ENCODE results near the gene MYRFL.

The MYRFL gene

DNA sequence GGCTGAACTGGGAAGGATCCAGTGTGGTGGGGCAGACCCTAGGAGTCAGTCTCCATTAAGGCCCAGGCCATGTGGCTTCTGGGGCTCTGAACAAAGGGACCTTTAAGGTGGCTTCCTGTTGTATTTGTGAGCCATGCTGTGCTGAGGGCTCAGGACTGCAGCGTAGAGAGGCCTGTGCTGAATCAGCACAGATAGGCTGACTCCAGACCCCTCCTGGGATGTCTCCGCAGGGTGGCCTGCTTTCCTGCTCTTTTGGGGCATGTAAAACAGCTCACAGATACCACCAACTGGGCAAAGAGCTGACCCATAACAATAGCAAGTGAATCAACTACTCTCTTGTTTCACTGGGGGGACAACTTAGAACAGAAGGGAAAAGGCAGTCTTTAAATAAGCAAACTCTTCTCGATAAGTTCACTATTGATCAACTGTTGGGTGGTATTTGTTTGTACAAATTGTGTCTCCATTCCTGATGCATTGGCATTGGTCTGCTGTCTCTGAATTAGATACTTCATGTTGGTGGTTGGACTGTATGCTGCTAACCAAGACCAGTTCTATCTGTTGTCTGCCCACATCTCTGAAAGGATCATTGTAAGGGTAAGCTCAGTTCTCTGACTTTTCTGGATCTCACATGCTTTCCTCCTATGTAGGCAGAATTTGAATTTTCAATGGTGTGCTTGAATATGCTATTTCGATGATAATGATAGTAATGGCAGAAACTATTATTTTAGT lies 71.8 kb downstream of the MYRFL start:
- DNase-seq = no peak

DNA sequence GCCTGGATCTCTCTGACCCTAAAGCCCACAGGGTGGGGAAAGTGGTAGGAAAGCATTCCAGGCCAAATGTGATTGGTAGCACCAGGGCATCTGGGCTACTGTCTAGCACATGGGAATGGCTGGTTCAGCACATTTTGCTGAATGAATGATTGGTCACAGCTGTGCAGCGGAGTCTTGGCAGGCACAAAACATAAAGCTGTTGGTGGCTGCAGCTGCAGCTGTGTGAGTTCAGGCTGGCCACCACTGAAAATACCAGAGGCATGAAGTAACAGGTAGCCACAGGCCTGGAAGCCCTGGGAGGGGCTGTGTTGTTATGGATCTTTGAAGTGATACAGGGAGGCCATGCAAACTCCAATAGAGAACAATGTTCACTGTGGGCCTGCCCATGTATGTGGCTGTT lies 72.7 kb downstream of the MYRFL start:
- DNase-seq = peak in 23 of 56 donors; percentile 2 to 54 (median 30)

DNA sequence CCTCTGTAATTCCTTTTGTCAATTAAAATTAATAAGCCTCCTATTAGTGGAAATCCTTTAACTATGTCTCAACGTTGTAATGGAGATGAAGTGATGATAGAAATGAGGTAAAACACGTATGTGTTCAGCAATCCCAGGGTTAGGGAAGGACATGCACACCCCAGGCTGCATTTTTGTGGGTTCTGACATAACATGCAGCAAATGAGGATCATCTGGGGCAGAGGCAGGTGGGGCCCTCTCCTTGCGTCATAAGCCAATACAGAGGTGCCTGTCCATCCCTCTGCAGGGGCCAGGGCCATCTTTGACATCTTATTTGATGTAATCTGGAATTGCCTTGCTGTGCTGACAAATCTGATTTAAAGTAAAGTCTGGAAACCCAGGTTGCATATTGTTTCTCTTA lies 73.2 kb downstream of the MYRFL start:
- no peak for DNase-seq

DNA sequence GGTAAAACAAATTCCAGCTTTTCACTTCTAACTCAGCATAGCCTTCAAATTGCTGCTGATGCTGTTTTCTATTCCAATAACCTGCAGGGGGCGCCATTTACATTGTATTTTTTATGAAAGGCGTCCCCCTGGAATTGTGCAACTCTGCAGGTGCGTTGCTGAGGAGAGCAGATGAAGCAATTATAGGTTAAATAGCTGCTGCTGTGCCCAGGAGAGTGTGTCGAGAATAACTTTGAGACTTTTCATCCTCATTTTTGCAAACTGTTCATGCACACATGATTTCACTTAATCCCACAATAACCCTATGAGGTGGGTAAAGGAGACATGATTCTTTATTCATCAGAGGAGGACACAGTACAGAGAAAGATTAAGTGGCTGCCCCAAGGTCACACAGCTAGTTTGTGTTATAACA lies 75.7 kb downstream of the MYRFL start:
- peak in 46 of 56 donors; percentile 3 to 92 (median 43) for DNase-seq

DNA sequence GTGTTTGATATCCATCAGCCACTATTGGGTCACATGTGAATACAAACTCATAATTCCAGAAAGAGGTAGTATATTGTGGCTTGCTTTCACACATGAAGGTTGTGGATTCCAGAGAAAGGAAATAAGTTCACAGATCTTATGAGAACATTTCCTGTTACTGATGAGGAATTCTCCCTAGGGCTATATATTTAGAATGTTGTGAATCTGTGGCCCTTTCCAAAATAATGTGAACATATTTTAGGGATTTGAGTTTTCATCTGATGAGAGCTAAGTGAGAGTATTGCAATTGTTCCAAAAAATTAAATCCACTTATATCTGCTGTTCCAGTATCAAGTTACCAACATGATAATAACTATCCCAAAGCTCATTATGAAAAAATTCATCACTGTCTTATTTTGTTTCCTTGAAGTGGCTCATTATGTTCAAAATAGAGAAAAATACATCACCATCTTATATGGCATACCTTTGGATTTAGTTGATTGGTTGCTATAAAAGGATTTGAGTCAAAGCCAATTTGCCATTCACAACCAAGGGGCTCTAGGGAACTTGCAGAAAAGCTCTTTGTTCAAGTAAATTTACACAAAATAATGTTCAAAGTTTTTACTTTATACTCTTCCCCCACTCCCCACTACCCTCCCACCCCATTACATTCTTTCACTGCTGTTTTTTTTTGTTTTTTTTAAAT lies 76.3 kb downstream of the MYRFL start:
- DNase-seq = no peak

DNA sequence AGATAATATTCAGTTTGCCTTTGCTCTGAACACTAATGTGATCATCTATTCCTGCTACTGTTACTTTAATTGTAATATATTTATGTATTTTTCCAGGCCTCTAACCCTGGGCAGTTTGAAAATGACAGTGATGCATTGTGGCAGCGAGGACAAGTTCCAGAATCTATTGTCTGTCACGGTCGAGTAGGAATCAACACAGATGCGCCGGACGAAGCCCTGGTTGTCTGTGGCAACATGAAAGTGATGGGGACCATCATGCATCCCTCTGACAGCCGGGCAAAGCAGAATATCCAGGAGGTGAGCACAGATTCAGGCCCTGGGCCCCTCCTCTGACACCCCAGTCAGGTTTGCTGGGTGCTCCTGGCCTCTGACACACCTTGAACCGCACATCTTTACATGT lies 78.5 kb downstream of the MYRFL start:
- no peak for DNase-seq

DNA sequence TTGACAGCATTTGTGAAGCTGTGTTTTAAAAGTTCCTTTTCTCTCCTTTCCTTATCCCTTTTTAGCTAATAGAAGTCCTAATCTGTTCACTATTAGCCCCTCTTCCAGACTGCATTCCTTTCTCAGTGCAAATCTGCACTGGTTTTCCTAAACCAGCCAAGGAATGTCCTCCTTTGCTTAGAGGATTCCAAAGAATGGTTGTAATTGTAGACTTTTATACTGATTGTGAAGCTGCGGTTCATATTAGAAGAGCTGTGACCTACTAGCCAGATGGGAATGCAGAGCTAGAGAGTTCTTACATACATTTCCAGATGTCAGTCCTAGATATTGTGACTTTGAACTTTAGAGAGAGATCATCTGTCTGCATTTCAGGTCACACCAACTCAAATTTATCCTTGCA lies 79.8 kb downstream of the MYRFL start:
- DNase-seq = no peak

DNA sequence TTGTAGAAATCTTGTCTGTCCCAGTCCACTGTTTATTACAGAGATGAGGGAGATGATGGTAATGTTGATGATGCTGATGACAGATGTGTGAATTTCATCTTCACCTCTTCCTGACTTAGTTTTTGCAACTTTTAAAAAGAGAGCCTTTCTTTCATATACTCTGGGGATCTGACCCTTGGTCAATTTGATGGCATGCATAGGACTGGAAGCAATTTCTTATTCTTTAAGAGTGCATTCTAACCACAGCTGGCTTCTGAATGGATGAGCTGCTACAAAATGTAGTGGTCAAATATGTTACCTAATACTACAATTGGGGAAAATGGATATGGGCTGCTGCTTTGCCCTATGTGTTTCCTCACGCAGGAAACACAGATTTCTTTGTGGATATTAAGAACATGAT lies 80.8 kb downstream of the MYRFL start:
- DNase-seq = no peak

DNA sequence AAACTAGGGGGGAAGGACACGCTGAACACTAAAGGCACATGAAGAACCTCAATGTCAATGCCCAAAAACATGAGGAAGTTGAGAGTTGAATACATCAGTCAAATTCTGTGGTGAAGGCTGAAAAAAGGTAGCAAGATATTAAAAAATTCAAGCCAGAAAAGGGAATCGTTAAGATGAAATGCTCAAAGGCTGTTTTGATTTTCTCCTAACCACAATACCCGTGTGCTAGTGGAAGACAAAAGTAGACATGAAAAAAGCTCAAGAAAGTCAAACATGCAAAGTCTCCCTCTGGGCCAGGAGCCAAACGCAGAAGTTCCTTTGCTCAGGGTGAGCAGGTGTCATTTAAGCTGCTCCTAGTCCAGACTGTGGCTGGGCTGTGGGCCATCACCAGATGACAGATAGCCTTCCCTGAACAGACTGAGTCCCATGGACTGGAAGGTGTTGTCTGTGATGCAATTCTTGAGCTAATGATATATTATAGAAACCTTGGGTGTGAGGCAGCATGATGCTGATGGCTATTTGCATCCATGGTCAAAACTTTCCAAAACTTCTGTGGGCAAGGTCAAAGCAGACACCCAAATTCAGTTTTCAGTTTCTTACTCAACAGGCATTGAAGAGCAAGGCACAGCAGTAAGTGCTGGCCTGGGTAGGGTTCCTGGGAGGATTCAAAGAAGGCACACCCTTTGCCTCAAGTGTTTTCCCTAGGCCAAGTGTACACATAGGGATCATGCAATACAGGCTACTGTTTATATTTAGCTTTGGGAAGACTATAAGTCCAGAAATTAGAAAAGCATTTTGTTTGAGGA lies 81.6 kb downstream of the MYRFL start:
- no peak for DNase-seq

DNA sequence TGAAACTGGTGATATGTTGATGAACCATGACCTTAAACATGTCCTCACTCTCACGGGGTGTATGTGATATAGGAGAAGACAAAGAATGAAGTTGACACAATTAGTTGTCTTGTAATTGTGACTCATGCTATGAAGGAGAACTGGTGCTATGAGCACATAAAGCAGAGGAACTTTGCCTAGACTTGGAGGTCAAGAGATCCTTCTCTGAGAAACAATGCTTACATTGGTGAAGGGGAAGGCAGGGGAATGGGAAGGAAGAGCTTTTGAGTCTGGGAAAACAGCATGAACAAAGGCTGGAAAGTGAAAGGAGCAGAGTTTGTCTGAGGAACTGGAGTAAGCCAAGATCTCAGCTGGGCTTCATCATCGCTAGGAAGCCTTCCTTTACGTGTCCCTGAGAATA lies 83.2 kb downstream of the MYRFL start:
- no peak for DNase-seq

DNA sequence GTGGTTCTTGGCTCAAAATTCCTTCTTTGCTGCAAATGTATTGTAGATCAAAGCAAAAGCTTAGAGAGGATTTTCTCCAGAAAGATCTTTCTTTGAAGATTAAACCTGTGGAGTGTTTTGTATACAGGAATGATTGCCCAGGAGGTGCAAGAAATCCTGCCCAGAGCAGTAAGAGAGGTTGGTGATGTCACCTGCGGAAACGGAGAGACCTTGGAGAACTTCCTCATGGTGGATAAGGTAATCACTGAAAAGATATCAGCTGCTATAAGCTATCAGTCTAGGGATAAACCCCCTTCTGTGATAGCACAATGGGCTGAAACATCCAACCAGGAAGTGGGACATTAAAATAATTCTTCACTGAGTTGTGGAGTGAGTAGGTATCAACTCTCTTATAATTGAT lies 85.7 kb downstream of the MYRFL start:
- no peak for DNase-seq

DNA sequence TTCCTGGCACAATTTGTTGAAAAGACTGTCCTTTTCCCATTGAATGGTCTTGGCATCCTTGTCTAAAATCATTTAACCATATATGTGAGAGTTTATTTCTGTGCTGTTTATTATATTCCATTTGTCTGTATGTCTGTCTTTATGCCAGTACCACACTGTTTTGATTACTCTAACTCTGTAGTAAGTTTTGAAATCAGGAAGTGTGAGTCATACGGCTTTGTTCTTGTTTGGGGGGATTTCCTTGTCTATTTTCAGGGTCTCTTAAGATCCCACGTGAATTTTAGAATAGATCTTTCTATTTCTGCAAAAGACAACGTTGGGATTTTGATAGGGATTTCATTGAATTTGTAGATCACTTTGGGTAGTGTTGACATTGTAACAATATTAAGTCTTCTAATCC lies 88.5 kb downstream of the MYRFL start:
- DNase-seq = no peak

DNA sequence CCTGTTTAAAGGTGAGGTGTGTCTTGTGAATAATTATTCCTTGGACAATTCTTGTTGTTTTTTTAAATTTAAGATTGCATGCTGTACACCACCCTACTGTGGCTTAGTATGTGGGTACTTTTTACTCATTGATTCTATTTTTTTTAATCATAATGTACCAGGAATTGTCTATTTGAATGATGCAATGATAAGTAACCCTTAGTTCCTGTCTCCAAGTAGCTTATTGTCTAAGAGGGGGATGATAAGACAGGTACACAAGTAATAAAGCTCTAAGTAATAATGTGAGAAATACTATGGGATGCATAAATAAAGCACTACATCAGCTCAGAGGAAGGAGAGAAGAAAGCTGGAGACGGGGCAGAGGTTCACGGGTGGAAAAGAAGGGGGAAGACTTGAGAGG lies 90.9 kb downstream of the MYRFL start:
- no peak for DNase-seq

DNA sequence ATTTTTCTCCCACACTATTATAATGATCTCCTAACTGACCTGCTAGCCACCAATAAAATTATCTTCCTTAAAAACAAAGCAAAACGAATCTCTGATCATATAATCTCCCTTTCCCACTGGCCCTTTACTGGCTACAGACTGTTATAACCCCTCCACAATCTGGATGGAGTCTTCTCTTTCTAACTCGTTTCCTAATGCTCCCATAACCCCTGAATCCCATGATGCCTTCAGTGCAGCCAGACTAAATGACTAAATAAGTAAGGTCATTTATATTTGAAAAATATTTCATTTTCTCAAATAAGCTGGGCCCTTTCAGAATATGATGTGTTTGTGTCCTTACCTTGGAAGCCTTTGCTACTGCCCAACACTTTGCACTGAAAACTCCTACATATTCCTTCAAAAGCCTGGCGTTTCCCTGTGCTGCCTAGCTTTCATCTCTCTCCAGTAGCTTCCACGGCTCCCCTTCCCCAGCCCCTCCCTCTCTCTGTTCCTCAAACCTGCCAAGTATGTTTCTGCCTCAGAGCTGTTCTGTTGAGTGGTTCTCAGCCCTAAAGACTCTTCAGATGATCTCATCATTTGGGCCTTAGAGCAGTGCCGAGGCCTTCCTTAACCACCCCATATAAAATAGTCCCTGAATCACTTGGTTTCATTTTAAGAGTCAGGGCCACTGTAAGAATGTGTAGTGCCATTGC lies 91.7 kb downstream of the MYRFL start:
- DNase-seq = no peak

DNA sequence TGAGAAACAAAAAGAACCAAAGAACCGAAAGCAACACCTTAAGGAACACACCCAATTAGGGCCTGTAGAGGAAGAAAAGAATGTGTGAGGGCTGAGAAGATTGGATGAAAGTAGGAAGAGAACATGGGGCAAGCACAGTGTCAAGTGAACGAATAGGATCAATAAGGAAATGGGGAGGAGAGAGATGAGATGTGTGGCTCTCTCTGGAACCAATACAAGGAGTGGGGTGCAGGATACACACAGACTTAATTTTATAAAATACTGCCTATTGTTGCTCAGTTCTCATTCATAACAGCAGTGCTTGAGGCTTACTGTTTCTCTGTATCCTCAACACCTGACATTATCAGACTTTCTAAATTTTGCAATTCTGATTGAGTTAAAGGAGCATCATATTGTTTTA lies 93.3 kb downstream of the MYRFL start:
- no peak for DNase-seq

DNA sequence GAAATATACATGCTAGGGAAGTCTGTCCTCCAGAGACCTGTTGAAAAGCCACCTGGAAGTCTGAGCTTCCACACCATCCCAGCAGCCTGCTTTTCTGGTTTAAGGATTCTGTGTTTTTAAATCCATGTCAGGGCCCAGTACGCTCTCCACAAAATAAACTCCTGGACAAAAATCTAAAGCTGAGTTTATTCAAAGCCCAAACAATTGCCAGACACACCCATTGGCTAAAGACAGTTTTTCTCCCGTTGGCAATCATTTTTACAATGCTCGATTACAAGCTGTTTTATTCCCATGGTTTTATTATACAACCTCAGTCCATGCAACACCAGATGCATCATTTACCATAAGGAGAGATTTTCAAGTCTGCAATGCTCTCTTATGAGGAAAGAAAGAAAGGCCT lies 94.5 kb downstream of the MYRFL start:
- no peak for DNase-seq

DNA sequence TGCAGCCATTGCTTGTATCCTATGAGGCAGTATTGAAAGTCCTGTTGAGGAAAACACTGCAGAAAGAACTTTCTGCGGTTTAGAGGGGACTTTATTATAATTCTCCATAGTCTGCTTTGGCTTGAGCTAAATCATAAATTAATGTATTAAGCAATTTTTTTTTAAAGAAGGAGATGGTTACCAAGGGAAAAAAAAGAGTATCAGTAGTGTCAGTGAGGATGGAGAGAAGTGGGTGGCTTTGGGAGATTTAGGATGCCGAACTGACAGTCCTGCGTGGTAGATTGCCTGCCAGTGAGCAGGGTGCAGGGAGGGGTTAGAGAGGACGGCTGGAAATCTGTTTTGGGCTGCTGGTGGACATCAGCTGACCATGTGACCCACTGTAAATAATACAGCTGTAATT lies 96.8 kb downstream of the MYRFL start:
- DNase-seq = no peak

DNA sequence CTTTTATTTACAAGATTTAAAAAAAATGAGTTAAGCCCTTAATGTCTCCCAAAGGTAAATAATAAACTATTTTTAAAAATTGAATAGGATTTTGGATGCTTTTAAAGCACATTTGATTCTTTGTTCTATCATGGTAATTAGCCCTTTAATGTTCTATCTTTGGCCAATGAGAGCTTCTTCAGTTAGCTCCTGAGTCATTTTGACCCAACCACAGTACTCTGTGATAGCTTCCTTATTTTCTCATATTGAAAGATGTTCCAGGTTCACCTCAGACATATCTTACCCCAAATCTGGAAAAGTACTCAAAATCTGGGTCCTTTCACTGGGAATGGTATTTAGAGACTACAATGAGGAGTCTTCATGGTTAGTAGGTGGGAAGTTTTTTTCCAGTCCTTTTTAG lies 98.0 kb downstream of the MYRFL start:
- DNase-seq = no peak

DNA sequence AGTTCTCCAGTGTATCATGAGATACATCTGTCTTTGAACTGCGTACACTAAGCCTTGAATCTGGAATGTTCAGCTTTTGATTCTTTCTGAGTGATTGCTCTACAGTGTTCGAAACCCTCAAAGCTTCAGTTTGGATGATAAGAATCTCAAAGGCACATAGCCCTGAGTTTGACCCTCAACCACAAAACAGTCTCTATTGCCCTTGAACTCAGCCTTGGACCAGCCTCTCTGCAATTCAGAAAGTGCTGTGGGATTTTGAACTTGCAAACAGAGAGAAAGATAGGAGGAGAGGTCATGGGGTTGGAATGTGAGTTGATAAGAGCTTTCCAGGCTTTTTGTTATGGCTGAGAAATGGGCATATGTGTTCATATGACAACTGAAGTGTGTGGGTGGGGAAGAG lies 100.3 kb downstream of the MYRFL start:
- no peak for DNase-seq

DNA sequence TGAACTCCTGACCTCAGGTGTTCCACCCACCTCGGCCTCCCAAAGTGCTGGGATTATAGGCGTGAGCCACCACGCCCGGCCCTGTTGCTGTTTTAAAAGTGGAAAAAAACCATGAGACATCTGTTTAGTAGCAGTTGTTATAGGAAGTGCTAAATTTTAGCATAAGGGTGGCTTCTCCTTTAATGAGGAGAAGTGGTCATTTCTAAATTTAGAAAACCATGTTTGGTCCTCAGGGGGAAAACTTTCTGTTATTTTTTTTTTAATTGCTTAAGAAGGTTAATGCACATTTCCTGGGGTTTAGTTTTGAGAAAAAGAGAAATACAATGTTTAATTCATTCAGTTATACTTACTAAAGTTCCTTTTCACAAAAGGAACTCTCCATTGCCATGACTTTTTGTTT lies 102.1 kb downstream of the MYRFL start:
- DNase-seq = no peak

DNA sequence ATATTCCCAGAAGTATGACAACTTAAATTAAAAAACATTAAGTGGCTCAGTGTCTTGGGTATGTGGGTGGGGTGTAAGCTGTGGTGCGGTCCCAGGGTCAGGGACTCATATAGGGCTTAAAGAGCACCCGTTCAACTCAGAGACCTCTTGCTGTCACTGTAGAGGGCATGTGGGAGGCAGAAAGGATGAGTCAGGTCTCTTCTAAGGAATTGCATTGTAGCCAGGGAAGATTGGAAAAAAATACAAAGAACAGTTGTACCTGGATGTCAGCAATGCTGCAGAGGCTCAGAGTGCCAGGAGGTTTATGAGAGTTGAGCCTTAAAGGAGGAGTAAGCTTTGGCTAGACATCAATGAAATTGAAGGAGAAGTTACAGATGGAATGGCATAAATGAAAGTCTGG lies 104.1 kb downstream of the MYRFL start:
- no peak for DNase-seq

DNA sequence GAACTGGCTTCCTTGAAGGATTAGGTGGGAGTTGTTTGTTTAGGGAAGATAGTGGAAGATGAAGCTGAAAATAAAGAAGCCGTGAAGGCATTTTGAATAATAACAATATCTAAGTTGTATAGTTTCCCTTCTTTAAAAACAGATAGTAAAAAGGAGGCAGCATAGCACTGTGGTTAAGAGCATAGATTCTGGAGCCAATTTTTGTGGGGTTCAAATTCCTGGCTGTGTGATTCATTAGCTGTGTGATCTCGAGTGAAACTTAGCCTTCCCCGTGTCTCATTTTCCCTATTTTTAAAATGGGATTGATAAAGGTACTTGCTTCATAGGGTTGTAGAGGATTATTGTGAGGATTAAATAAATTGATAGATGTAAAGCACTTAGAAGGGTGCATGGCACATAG lies 104.5 kb downstream of the MYRFL start:
- no peak for DNase-seq
